Uterus (tissue), 2 donors: ENCODE results near the gene OGDHL.

Source experiments
- CTCF ChIP-seq, 4 experiments: fragments of 200-600 bp in 2 of 4; fragments of 450-650 bp in 2 of 4; sonication (generic) in 2 of 4; IDR thresholded peaks; one replicate each; pipeline ENCODE4 v1.5.1; 2016 to 2019; ENCODE audit warnings: antibody characterized with exemption in 4 of 4, mild to moderate bottlenecking in 2 of 4, moderate library complexity in 1 of 4
- POLR2A ChIP-seq, 2 donors: fragments of 450-650 bp; IDR thresholded peaks; one replicate each; pipeline ENCODE4 v1.6.1; 2016; ENCODE audit warnings: antibody characterized with exemption in 2 of 2, mild to moderate bottlenecking in 1 of 2, moderate library complexity in 1 of 2

GRCh38 chr10:49689882-49690510, 72.1 kb downstream of the OGDHL start:
- TF ChIP-seq CTCF (IDR thresholded peaks at IDR 0.05), result no peak
- no peak for TF ChIP-seq POLR2A (IDR thresholded peaks at IDR 0.05)
